KMS-11 (cell line): ENCODE measurements around the gene EPHA8.

Experiments
- H2AFZ ChIP-seq: fragments of 200-600 bp; sonication (generic); 2 replicates; pipeline ENCODE4 v1.6.1; 2016; ENCODE audit warnings: antibody characterized with exemption, mixed run types, low read depth
- H3K27ac ChIP-seq: fragments of 200-600 bp; sonication (generic); 2 replicates; pipeline ENCODE4 v1.6.1; 2016; ENCODE audit warnings: mild to moderate bottlenecking, mixed run types
- H3K27me3 ChIP-seq: fragments of 200-600 bp; sonication (generic); 2 replicates; pipeline ENCODE4 v1.6.1; 2017; ENCODE audit warnings: mild to moderate bottlenecking, low read depth, mixed run types, moderate library complexity; ENCODE audit not compliant: insufficient read depth
- H3K36me3 ChIP-seq: fragments of 200-600 bp; sonication (generic); 2 replicates; pipeline ENCODE4 v1.6.1; 2017; ENCODE audit warnings: mild to moderate bottlenecking, mixed run types; ENCODE audit not compliant: insufficient read depth
- H3K4me1 ChIP-seq: fragments of 200-600 bp; sonication (generic); 2 replicates; pipeline ENCODE4 v1.6.1; 2016; ENCODE audit warnings: mild to moderate bottlenecking, low read depth, mixed run types; ENCODE audit not compliant: poor library complexity, severe bottlenecking
- H3K4me2 ChIP-seq: fragments of 200-600 bp; sonication (generic); 2 replicates; pipeline ENCODE4 v1.7.0; 2016; ENCODE audit warnings: mild to moderate bottlenecking, mixed run types
- H3K4me3 ChIP-seq: fragments of 200-600 bp; sonication (generic); IDR thresholded peaks from 2 replicates; pipeline ENCODE4 v1.6.1; 2017; ENCODE audit warnings: low read depth, low read length, mixed read lengths; ENCODE audit not compliant: insufficient read depth
- H3K79me2 ChIP-seq: fragments of 200-600 bp; sonication (generic); 2 replicates; pipeline ENCODE4 v1.6.1; 2016; ENCODE audit warnings: low read depth, mixed run types; ENCODE audit not compliant: insufficient read depth
- H3K9ac ChIP-seq: fragments of 200-600 bp; sonication (generic); 2 replicates; pipeline ENCODE4 v1.6.1; 2016; ENCODE audit warnings: mild to moderate bottlenecking, mixed run types
- H4K20me1 ChIP-seq: fragments of 200-600 bp; sonication (generic); 2 replicates; pipeline ENCODE4 v1.6.1; 2016; ENCODE audit warnings: mild to moderate bottlenecking, mixed run types; ENCODE audit not compliant: insufficient read depth
- TF ChIP-seq, protein P1 (sequence below): fragments of 200-600 bp; sonication (generic); conservative IDR thresholded peaks from 2 replicates; pipeline ENCODE4 v1.6.1; 2017; ENCODE audit warnings: low read depth, mild to moderate bottlenecking, antibody characterized with exemption, low read length, moderate library complexity, mixed read lengths

The EPHA8 gene

DNA sequence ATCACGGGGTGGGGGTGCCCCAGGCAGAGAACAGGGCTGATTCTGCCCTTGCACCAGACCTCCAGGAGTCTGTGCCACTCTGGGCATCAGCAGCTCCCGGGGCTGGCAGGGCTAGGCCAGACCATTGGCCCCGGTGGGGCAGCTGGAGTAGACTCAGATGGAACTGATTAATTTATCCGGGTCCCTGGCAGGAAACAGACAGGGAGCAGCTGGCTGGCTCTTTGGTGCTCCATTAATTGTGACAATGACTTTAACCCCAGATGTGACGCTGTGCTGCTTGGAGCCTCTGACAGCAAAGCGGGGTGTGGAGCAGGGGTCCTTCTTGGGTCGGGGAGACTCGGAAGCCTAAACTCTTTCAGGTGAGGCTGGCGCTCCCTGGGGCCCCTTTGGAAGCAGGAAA is 9.5 kb downstream of the EPHA8 start:
- H3K9ac ChIP-seq: no peak overlapping the region
- H3K4me3 ChIP-seq: no peak overlapping the region
- peaks cover 64% of the 10 kb centered on the region for H3K27me3 ChIP-seq
- H3K79me2 ChIP-seq: no peaks in the 10 kb centered on the region
- H3K27ac ChIP-seq: no peak overlapping the region
- H3K4me2 ChIP-seq: no peak overlapping the region
- H2AFZ ChIP-seq: no peak overlapping the region
- TF ChIP-seq, protein P1, sequence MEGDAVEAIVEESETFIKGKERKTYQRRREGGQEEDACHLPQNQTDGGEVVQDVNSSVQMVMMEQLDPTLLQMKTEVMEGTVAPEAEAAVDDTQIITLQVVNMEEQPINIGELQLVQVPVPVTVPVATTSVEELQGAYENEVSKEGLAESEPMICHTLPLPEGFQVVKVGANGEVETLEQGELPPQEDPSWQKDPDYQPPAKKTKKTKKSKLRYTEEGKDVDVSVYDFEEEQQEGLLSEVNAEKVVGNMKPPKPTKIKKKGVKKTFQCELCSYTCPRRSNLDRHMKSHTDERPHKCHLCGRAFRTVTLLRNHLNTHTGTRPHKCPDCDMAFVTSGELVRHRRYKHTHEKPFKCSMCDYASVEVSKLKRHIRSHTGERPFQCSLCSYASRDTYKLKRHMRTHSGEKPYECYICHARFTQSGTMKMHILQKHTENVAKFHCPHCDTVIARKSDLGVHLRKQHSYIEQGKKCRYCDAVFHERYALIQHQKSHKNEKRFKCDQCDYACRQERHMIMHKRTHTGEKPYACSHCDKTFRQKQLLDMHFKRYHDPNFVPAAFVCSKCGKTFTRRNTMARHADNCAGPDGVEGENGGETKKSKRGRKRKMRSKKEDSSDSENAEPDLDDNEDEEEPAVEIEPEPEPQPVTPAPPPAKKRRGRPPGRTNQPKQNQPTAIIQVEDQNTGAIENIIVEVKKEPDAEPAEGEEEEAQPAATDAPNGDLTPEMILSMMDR: no peak
- no peaks in the 10 kb centered on the region for H4K20me1 ChIP-seq
- H3K4me1 ChIP-seq: no peaks in the 10 kb centered on the region
- no peaks in the 10 kb centered on the region for H3K36me3 ChIP-seq

DNA sequence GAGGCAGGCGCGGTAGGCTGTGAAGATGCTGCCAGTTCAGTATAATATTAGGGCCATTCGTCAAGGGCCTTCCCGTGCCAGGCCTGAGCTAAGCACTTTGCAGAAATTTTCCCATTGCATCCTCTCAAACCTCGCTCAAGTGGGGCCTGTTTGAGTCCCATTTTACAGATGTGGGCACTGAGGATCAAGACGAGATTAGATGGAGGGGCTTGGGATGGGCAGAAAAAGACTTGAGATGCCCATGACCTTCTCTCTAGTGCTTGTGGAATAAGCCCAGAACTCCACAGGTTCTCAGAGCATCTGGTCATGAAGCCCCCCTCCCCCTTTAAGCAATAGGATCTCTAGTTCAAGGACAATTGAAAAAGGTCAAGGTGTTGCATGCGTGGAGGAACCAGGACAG is 9.9 kb downstream of the EPHA8 start:
- TF ChIP-seq, protein P1: no peak

DNA sequence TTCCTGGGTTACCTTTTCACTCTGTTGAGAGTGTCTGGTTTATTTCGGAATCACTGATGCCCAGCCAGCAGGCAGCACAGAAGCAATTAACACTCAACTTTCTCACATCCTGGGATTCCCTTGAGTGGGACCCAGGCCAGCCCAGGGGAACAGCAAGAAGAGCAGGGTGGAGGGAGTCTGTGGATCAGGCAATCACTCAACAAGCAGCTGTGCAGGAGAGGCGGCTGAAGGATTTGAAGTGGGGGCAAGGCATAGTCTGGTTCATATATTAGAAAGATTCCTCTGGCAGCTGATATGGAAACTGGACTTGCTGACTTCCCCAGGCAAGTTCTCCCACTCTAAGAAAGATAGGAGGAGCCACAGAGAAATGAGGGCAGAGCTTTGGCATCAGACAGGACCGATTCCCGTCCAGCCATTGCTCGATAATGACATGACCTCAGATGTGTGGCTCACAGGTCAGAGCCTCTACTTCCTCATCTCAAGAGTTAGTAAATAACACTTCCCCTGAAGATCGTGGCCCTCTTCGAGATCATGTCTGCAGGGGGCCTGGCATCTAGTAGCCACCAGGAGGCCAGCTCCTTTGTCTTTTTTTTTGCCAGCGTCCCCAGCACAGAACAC is 12.4 kb downstream of the EPHA8 start:
- no peaks in the 10 kb centered on the region for H3K4me1 ChIP-seq
- H3K4me2 ChIP-seq: no peak overlapping the region
- H3K79me2 ChIP-seq: no peaks in the 10 kb centered on the region
- no peak overlapping the region for H3K27ac ChIP-seq
- H3K9ac ChIP-seq: no peak overlapping the region
- H3K27me3 ChIP-seq: peaks cover 52% of the 10 kb centered on the region
- no peak overlapping the region for H2AFZ ChIP-seq
- no peak overlapping the region for H3K4me3 ChIP-seq
- TF ChIP-seq, protein P1: no peak
- H3K36me3 ChIP-seq: no peaks in the 10 kb centered on the region
- no peaks in the 10 kb centered on the region for H4K20me1 ChIP-seq

More for the DNA sequence above, 9.9 kb downstream of the EPHA8 start:
- no peaks in the 10 kb centered on the region for H4K20me1 ChIP-seq
- H3K27me3 ChIP-seq: peaks cover 61% of the 10 kb centered on the region
- no peaks in the 10 kb centered on the region for H3K4me1 ChIP-seq
- H3K4me3 ChIP-seq: no peak overlapping the region
- no peak overlapping the region for H2AFZ ChIP-seq
- H3K9ac ChIP-seq: no peak overlapping the region
- H3K4me2 ChIP-seq: no peak overlapping the region
- H3K79me2 ChIP-seq: no peaks in the 10 kb centered on the region
- no peaks in the 10 kb centered on the region for H3K36me3 ChIP-seq
- H3K27ac ChIP-seq: no peak overlapping the region

DNA sequence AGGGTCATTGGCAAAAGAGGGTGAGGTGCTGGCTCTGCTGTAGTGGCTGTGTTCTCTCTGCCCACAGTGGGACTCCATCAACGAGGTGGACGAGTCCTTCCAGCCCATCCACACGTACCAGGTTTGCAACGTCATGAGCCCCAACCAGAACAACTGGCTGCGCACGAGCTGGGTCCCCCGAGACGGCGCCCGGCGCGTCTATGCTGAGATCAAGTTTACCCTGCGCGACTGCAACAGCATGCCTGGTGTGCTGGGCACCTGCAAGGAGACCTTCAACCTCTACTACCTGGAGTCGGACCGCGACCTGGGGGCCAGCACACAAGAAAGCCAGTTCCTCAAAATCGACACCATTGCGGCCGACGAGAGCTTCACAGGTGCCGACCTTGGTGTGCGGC is 12.9 kb downstream of the EPHA8 start:
- Histone ChIP-seq H3K36me3 (no peaks in the 10 kb centered on the region), H3K79me2 (no peaks in the 10 kb centered on the region), H3K27me3 (peaks cover 53% of the 10 kb centered on the region), H2AFZ (no peak overlapping the region), H3K4me3 (no peak overlapping the region), H3K4me2 (no peak overlapping the region), H3K27ac (no peak overlapping the region), H3K9ac (no peak overlapping the region), H4K20me1 (no peaks in the 10 kb centered on the region), H3K4me1 (no peaks in the 10 kb centered on the region)
- TF ChIP-seq, protein P1: no peak
